Thyroid gland (tissue), 4 donors: Measurements from ENCODE around the gene SNCAIP.

ENCODE experiments used
- CTCF ChIP-seq, 6 experiments: fragments of 200-600 bp in 3 of 6; fragments of 450-650 bp in 3 of 6; sonication (generic) in 3 of 6; IDR thresholded peaks; one replicate each; pipeline ENCODE4 v1.5.1; 2016 to 2019; ENCODE audit warnings: antibody characterized with exemption in 6 of 6, mild to moderate bottlenecking in 2 of 6, inconsistent platforms in 1 of 6, moderate library complexity in 1 of 6
- POLR2A ChIP-seq, 2 donors: fragments of 450-650 bp; IDR thresholded peaks; one replicate each; pipeline ENCODE4 v1.6.1; 2017; ENCODE audit warnings: antibody characterized with exemption in 2 of 2, mild to moderate bottlenecking in 2 of 2, moderate library complexity in 1 of 2

- TF ChIP-seq POLR2A (IDR thresholded peaks at IDR 0.05) (no peak), CTCF (IDR thresholded peaks at IDR 0.05) (no peak)
Observed at GRCh38 chr5:122493091-122494021, 181.3 kb downstream of the SNCAIP start.
